ENCODE results near the gene TNS3. TPM values are rescaled to one million over a fixed set of nuclear protein-coding genes. Genes with fewer than 3 reads are reported as not detected.

Gene TNS3
- total and polyA plus RNA-seq, 2 of the 13 experiments (the other 11 are each of a cell fraction or from before 2014, with no cell fraction given): 52.9 to 55.7 TPM

GRCh38 chr7:47474937-47475879 is 106.7 kb downstream of the TNS3 start (continued):
- TF ChIP-seq ZNF800 (CRISPR knock-in tag; IDR thresholded peaks at IDR 0.05): peak; percentile 47; the same call in 1 of the 2 replicates
- peak; percentile 97; the same call in 1 of the 2 replicates for TF ChIP-seq IRF9 (CRISPR knock-in tag; IDR thresholded peaks at IDR 0.05; ENCODE audit: borderline replicate concordance)
- TF ChIP-seq ZBTB26 (CRISPR knock-in tag; IDR thresholded peaks at IDR 0.05; ENCODE audit: borderline replicate concordance): peak; percentile 76
- peak; percentile 99 for TF ChIP-seq ZBTB43 (CRISPR knock-in tag; conservative IDR thresholded peaks at IDR 0.05)
- TF ChIP-seq SALL1 (CRISPR knock-in tag; IDR thresholded peaks at IDR 0.05): peak; percentile 96
- TF ChIP-seq ZBTB33 (CRISPR knock-in tag; IDR thresholded peaks at IDR 0.05): peak; percentile 83
- no peak for TF ChIP-seq ZBTB21 (CRISPR knock-in tag; IDR thresholded peaks at IDR 0.05)
- TF ChIP-seq MTF2 (CRISPR knock-in tag; IDR thresholded peaks at IDR 0.05; ENCODE audit: borderline replicate concordance): no peak
- TF ChIP-seq E2F2 (CRISPR knock-in tag; IDR thresholded peaks at IDR 0.05; ENCODE audit: borderline replicate concordance): no peak; the same call in 1 of the 2 replicates
- TF ChIP-seq ZSCAN20 (CRISPR knock-in tag; IDR thresholded peaks at IDR 0.05; ENCODE audit: borderline replicate concordance): no peak
- peak; percentile 55 for TF ChIP-seq CTCF (CRISPR knock-in tag; IDR thresholded peaks at IDR 0.05)
- peak; percentile 43; the same call in 1 of the 2 replicates for TF ChIP-seq DNMT1 (CRISPR knock-in tag; IDR thresholded peaks at IDR 0.05)
- no peak for TF ChIP-seq RNF2 (conservative IDR thresholded peaks at IDR 0.05; ENCODE audit: low read depth)
- no peak for TF ChIP-seq ZNF841 (CRISPR knock-in tag; IDR thresholded peaks at IDR 0.05; ENCODE audit: borderline replicate concordance)
- TF ChIP-seq ZBTB3 (CRISPR knock-in tag; IDR thresholded peaks at IDR 0.05; ENCODE audit: borderline replicate concordance, low read depth): no peak
- no peak for TF ChIP-seq SP1 (IDR thresholded peaks at IDR 0.05)
- TF ChIP-seq SP1 (CRISPR knock-in tag; IDR thresholded peaks at IDR 0.05): peak; percentile 68

Measured in HepG2 (cell line).